ENCODE results near the gene DPP10. TPM values are rescaled to one million over a fixed set of nuclear protein-coding genes. Genes with fewer than 3 reads are reported as not detected.

DPP10 gene
- total RNA-seq, 2 donors from 2014 or later: not detected

GRCh38 chr2:115094441-115094840 lies 652.0 kb downstream of the DPP10 start:
- Histone ChIP-seq H3K9me3 (no peaks in the 10 kb centered on the region), H3K27me3 (replicated peaks; ENCODE audit: insufficient read depth) (no peaks in the 10 kb centered on the region), H3K4me1 (ENCODE audit: control insufficient read depth in 1 of 2, low read depth in 2 of 2) (no peaks in the 10 kb centered on the region), H3K27ac (no peak overlapping the region), H3K4me3 (no peak overlapping the region), H3K36me3 (no peaks in the 10 kb centered on the region)
- TF ChIP-seq, protein P1, sequence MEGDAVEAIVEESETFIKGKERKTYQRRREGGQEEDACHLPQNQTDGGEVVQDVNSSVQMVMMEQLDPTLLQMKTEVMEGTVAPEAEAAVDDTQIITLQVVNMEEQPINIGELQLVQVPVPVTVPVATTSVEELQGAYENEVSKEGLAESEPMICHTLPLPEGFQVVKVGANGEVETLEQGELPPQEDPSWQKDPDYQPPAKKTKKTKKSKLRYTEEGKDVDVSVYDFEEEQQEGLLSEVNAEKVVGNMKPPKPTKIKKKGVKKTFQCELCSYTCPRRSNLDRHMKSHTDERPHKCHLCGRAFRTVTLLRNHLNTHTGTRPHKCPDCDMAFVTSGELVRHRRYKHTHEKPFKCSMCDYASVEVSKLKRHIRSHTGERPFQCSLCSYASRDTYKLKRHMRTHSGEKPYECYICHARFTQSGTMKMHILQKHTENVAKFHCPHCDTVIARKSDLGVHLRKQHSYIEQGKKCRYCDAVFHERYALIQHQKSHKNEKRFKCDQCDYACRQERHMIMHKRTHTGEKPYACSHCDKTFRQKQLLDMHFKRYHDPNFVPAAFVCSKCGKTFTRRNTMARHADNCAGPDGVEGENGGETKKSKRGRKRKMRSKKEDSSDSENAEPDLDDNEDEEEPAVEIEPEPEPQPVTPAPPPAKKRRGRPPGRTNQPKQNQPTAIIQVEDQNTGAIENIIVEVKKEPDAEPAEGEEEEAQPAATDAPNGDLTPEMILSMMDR (IDR thresholded peaks at IDR 0.05): no peak
- ATAC-seq (ENCODE audit: insufficient number of reproducible peaks, low FRiP score, low read depth) (no peak), DNase-seq (ENCODE audit: low spot score) (no peak)

DNA sequence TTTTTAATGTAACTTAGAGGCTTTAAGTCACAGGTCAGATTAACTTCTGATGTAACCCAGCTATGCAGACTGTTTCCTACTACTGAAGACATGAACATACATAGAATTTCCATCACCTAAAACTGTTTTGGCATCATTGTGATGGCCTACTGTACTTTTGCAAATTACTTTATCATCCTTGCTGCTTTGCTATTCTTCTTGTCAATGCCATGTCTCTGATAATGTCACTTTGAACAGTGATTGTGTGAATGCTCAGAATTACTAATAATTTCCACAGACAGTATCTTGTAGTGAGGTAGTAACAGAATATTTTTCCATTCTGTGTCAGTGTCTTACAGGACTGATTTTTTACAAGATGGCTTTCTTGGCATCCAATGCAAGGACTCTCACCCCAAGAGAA lies 663.5 kb downstream of the DPP10 start:
- ATAC-seq (ENCODE audit: insufficient number of reproducible peaks, low FRiP score, low read depth): no peak

DNA sequence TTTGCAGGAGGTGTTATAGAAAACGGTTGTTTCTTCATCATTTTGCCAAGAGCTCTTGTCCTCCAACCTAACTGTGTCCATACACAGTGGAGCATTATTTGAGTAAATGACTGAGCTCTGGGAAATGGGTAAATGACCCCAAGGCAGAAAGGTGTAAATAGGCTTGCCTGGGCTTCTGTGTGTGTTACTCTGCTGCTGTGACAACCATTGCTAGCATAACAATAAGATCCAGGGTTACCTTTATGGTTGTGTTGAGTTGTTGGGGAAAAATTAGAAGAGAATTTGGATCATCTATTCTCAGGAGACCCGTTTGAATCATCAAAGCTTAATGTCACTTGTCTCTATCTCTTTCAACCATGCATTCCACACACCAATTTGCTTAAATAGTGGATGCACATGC lies 672.7 kb downstream of the DPP10 start:
- DNase-seq (ENCODE audit: low spot score): no peak
- no peak for ATAC-seq (ENCODE audit: insufficient number of reproducible peaks, low FRiP score, low read depth)
- Histone ChIP-seq H3K4me1 (ENCODE audit: control insufficient read depth in 1 of 2, low read depth in 2 of 2) (no peaks in the 10 kb centered on the region), H3K36me3 (no peaks in the 10 kb centered on the region), H3K4me3 (no peak overlapping the region), H3K9me3 (no peaks in the 10 kb centered on the region), H3K27ac (no peak overlapping the region), H3K27me3 (replicated peaks; ENCODE audit: insufficient read depth) (no peaks in the 10 kb centered on the region)
- TF ChIP-seq, protein P1 (IDR thresholded peaks at IDR 0.05): no peak

More for the DNA sequence above, 663.5 kb downstream of the DPP10 start:
- no peaks in the 10 kb centered on the region for H3K4me1 ChIP-seq (ENCODE audit: control insufficient read depth in 1 of 2, low read depth in 2 of 2)
- no peak for DNase-seq (ENCODE audit: low spot score)
- H3K27ac ChIP-seq: no peak overlapping the region
- no peaks in the 10 kb centered on the region for H3K27me3 ChIP-seq (replicated peaks; ENCODE audit: insufficient read depth)
- H3K9me3 ChIP-seq: no peaks in the 10 kb centered on the region
- no peak overlapping the region for H3K4me3 ChIP-seq
- TF ChIP-seq, protein P1 (IDR thresholded peaks at IDR 0.05): no peak
- no peaks in the 10 kb centered on the region for H3K36me3 ChIP-seq

- H3K36me3 ChIP-seq: no peaks in the 10 kb centered on the region
- ATAC-seq (ENCODE audit: insufficient number of reproducible peaks, low FRiP score, low read depth): no peak
- no peaks in the 10 kb centered on the region for H3K27me3 ChIP-seq (replicated peaks; ENCODE audit: insufficient read depth)
- no peak overlapping the region for H3K27ac ChIP-seq
- TF ChIP-seq, protein P1 (IDR thresholded peaks at IDR 0.05): no peak
- no peak for DNase-seq (ENCODE audit: low spot score)
- no peaks in the 10 kb centered on the region for H3K4me1 ChIP-seq (ENCODE audit: control insufficient read depth in 1 of 2, low read depth in 2 of 2)
- no peaks in the 10 kb centered on the region for H3K9me3 ChIP-seq
- no peak overlapping the region for H3K4me3 ChIP-seq
Observed at GRCh38 chr2:115118306-115118705, 675.9 kb downstream of the DPP10 start.

DNA sequence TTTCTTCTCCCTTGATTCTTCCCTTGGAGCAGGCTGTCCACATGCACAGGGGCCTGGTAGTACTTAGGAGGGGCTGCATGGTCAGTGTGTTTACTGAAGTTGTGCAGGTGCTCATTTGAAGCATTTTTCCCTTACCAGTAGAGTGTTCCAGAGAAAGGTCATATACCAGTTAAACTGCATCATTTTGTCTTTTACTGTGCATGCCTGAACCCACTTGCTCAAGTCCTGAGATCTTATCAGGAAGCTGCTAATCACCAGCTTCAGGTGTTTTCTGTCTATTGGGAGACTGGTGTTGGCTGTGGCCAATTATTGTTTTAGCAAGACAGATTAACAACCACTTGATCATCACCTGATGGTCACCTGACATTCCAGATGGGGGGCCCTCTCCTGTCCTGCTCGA lies 676.6 kb downstream of the DPP10 start:
- DNase-seq (ENCODE audit: low spot score): no peak
- Histone ChIP-seq H3K36me3 (no peaks in the 10 kb centered on the region), H3K4me1 (ENCODE audit: control insufficient read depth in 1 of 2, low read depth in 2 of 2) (no peaks in the 10 kb centered on the region), H3K27me3 (replicated peaks; ENCODE audit: insufficient read depth) (no peaks in the 10 kb centered on the region), H3K9me3 (no peaks in the 10 kb centered on the region), H3K27ac (no peak overlapping the region), H3K4me3 (no peak overlapping the region)
- no peak for ATAC-seq (ENCODE audit: insufficient number of reproducible peaks, low FRiP score, low read depth)
- TF ChIP-seq, protein P1 (IDR thresholded peaks at IDR 0.05): no peak
